GM23338 (cell line): Measurements from ENCODE around the gene KIAA2012. TPM values are rescaled to one million over a fixed set of nuclear protein-coding genes. Genes with fewer than 3 reads are reported as not detected.
A peak's percentile ranks its signal among the peaks of the same experiment; 100 is the strongest.

Source experiments
- ATAC-seq: fragments of 200-7000 bp; cut with Tn5 transposase; 3 replicates; pipeline ENCODE4 v1.9.1; 2020
- DNase-seq: peaks from one replicate; pipeline ENCODE4 v3.0.0-alpha.2; 2015; ENCODE audit warnings: low spot score
- H2AFZ ChIP-seq: fragments of 200-600 bp; sonication (generic); 2 replicates; pipeline ENCODE4 v1.8.0; 2016; ENCODE audit warnings: antibody characterized with exemption, mild to moderate bottlenecking, moderate library complexity
- H3F3A ChIP-seq: fragments of 200-600 bp; sonication (generic); replicated peaks from 2 replicates; pipeline ENCODE4 v1.8.0; 2017; ENCODE audit warnings: antibody characterized with exemption, mixed run types, low read depth
- H3K27ac ChIP-seq: fragments of 200-600 bp; sonication (generic); 2 replicates; pipeline ENCODE4 v1.6.1; 2016; ENCODE audit warnings: low read depth
- H3K27me3 ChIP-seq: fragments of 200-600 bp; sonication (generic); 2 replicates; pipeline ENCODE4 v1.8.0; 2016; ENCODE audit warnings: mild to moderate bottlenecking, mixed run types, moderate library complexity; ENCODE audit not compliant: insufficient read depth
- H3K36me3 ChIP-seq: fragments of 200-600 bp; sonication (generic); 2 replicates; pipeline ENCODE4 v1.8.0; 2016; ENCODE audit warnings: mild to moderate bottlenecking; ENCODE audit not compliant: insufficient read depth
- H3K4me1 ChIP-seq: fragments of 200-600 bp; sonication (generic); 2 replicates; pipeline ENCODE4 v1.8.0; 2016; ENCODE audit warnings: mild to moderate bottlenecking, moderate library complexity; ENCODE audit not compliant: insufficient read depth
- H3K4me2 ChIP-seq: fragments of 200-600 bp; sonication (generic); 2 replicates; pipeline ENCODE4 v1.7.1; 2017; ENCODE audit warnings: mixed run types
- H3K4me3 ChIP-seq: fragments of 200-600 bp; sonication (generic); 2 replicates; pipeline ENCODE4 v1.6.1; 2016; ENCODE audit warnings: mixed run types
- H3K79me2 ChIP-seq: fragments of 200-600 bp; sonication (generic); replicated peaks from 2 replicates; pipeline ENCODE4 v1.8.0; 2017; ENCODE audit warnings: mild to moderate bottlenecking; ENCODE audit not compliant: insufficient read depth
- H3K9me2 ChIP-seq: fragments of 200-600 bp; sonication (generic); 2 replicates; pipeline ENCODE4 v1.8.0; 2017; ENCODE audit not compliant: insufficient read depth
- H4K20me1 ChIP-seq: fragments of 200-600 bp; sonication (generic); replicated peaks from 2 replicates; pipeline ENCODE4 v1.8.0; 2017; ENCODE audit warnings: mild to moderate bottlenecking; ENCODE audit not compliant: insufficient read depth
- H3K27ac Mint-ChIP-seq: 2 replicates; pipeline ENCODE4 v1.8.0; 2020; ENCODE audit warnings: inconsistent platforms, mild to moderate bottlenecking, moderate library complexity, mixed read lengths
- H3K27me3 Mint-ChIP-seq: 3 replicates; pipeline ENCODE4 v1.8.0; 2022; ENCODE audit warnings: low read depth, mild to moderate bottlenecking, moderate library complexity, mixed read lengths, inconsistent platforms; ENCODE audit not compliant: insufficient read depth, poor library complexity
- H3K36me3 Mint-ChIP-seq: 3 replicates; pipeline ENCODE4 v1.8.0; 2021; ENCODE audit warnings: low read depth, mild to moderate bottlenecking, inconsistent platforms, moderate library complexity, mixed read lengths
- H3K4me1 Mint-ChIP-seq: 3 replicates; pipeline ENCODE4 v1.8.0; 2020; ENCODE audit warnings: mild to moderate bottlenecking, inconsistent platforms, mixed read lengths
- H3K4me3 Mint-ChIP-seq: 3 replicates; pipeline ENCODE4 v1.8.0; 2021; ENCODE audit warnings: moderate library complexity, mild to moderate bottlenecking, inconsistent platforms, mixed read lengths
- H3K9me3 Mint-ChIP-seq: 3 replicates; pipeline ENCODE4 v1.8.0; 2020; ENCODE audit warnings: moderate library complexity, mild to moderate bottlenecking, inconsistent platforms, mixed read lengths
- CREB1 ChIP-seq: fragments of 250-450 bp; sonication (Bioruptor Pico); IDR thresholded peaks from 2 replicates; pipeline ENCODE4 v1.5.0; 2020; ENCODE audit warnings: low read depth, mild to moderate bottlenecking, moderate library complexity
- ETS1 ChIP-seq: IDR thresholded peaks from 2 replicates; pipeline ENCODE4 v1.6.1; 2016; ENCODE audit warnings: antibody characterized with exemption
- JUNB ChIP-seq: IDR thresholded peaks from one replicate; pipeline ENCODE4 v1.6.1; 2016; ENCODE audit warnings: antibody characterized with exemption; ENCODE audit not compliant: unreplicated experiment
- NANOG ChIP-seq: IDR thresholded peaks from 2 replicates; pipeline ENCODE4 v1.6.1; 2016; ENCODE audit warnings: antibody characterized with exemption, borderline replicate concordance
- POLR2AphosphoS5 ChIP-seq: IDR thresholded peaks from 2 replicates; pipeline ENCODE4 v1.6.1; 2016; ENCODE audit warnings: antibody characterized with exemption, low read depth
- REST ChIP-seq: IDR thresholded peaks from one replicate; pipeline ENCODE4 v1.6.1; 2018; ENCODE audit warnings: antibody characterized with exemption; ENCODE audit not compliant: unreplicated experiment
- STAT1 ChIP-seq: IDR thresholded peaks from one replicate; pipeline ENCODE4 v1.6.1; 2016; ENCODE audit warnings: antibody characterized with exemption; ENCODE audit not compliant: unreplicated experiment
- ZNF114 ChIP-seq: fragments of 250-450 bp; sonication (Bioruptor Pico); IDR thresholded peaks from 2 replicates; pipeline ENCODE4 v1.5.0; 2020; ENCODE audit warnings: mild to moderate bottlenecking, moderate library complexity
- ZNF331 ChIP-seq: fragments of 250-450 bp; sonication (Bioruptor Pico); IDR thresholded peaks from 2 replicates; pipeline ENCODE4 v1.5.0; 2020; ENCODE audit warnings: low read depth, mild to moderate bottlenecking, moderate library complexity
- ZNF462 ChIP-seq: fragments of 250-450 bp; sonication (Bioruptor Pico); IDR thresholded peaks from 2 replicates; pipeline ENCODE4 v1.5.0; 2020; ENCODE audit warnings: mild to moderate bottlenecking, moderate library complexity
- polyA plus RNA-seq: library from polyadenylated mRNA; unstranded; fragments of >200 nt; fragmentation: Nextera tagmentation; extraction: Ambion mirVana; gene quantifications from 2 replicates; pipeline ENCODE4 v1.2.1, GENCODE V29; 2016
- total RNA-seq: library from RNA; depleted of rRNA; stranded (reverse); fragments of >200 nt; shearing (Covaris generic); gene quantifications from 2 replicates; pipeline ENCODE4 v1.2.3, GENCODE V29; 2014
- TF ChIP-seq, protein P1 (sequence below), 2 experiments: fragments of 200-600 bp in 1 of 2; sonication (generic) in 1 of 2; conservative IDR thresholded peaks; 2 replicates each; pipeline versions ENCODE4 v1.5.1 to v1.6.1; 2016 to 2017; ENCODE audit warnings: antibody characterized with exemption in 2 of 2, low read depth in 2 of 2, mild to moderate bottlenecking in 2 of 2, moderate library complexity in 1 of 2

Gene KIAA2012
- total and polyA plus RNA-seq, 2 experiments from 2014 or later: 0.03 to 0.08 TPM

DNA sequence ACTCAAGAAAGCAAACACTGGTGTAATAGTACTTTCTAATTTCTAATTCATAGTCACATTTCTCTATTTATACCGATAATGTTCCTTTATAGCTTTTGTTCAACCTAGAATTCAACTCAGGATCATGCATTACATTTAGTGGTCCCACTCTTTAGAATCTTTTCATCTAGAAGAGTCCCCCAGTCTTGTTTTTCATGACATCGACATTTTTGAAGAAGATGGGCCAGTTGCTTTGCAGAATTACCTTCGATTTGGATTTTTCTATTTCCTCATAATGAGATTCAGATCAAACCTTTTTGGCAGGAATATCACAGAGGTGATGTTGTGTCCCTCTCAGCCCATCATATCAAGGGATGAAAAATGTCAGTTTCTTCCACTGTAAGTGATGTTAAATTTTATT lies 35.3 kb downstream of the KIAA2012 start (continued):
- TF ChIP-seq ETS1 (no peak), ZNF114 (no peak), NANOG (no peak)

DNA sequence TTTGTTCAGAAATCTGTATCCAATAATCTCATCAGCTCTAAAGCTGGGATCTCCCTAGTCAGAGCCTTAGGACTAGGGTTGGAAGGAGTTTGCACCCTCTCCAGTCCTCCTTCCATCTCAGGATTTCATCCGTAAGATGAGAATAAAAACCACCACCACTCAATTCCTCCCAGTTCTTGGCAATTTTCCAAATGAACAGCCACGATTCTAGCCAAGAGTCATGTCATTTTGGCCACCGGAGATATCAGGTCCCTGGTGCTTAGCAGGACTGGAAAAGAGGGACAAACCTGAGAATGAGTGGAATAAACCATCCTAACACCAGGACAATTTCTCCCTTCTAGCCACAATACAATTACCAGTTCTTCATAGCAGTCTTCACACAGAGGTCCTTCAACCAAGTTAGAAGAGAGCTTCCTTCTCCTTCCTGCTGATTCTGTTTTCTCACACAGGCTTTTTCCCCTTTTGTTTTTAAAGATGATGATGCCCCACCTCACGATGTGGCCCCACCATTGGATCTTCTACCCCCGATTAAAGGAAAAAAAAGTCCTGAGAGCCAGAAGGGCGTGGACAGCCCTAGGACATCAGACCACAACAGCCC lies 36.2 kb downstream of the KIAA2012 start:
- Mint-ChIP-seq H3K27ac (no peak overlapping the region), H3K9me3 (no peaks in the 10 kb centered on the region), H3K27me3 (no peaks in the 10 kb centered on the region), H3K36me3 (no peaks in the 10 kb centered on the region), H3K4me3 (no peak overlapping the region), H3K4me1 (peaks cover 31% of the 10 kb centered on the region)
- Histone ChIP-seq H3K36me3 (no peaks in the 10 kb centered on the region), H2AFZ (0 out of 2 replicates have a peak overlapping the region, but pooled peaks have one; percentile 83), H3K4me3 (no peak overlapping the region), H3K27me3 (no peaks in the 10 kb centered on the region), H3K79me2 (no peaks in the 10 kb centered on the region), H3F3A (peaks cover 8% of the 10 kb centered on the region; the same call in 1 of the 2 replicates), H3K27ac (no peak overlapping the region), H3K4me1 (peaks cover 33% of the 10 kb centered on the region), H3K4me2 (no peak overlapping the region), H4K20me1 (no peaks in the 10 kb centered on the region), H3K9me2 (no peaks in the 10 kb centered on the region)
- ATAC-seq (no peak), DNase-seq (no peak)
- TF ChIP-seq REST: no peak
- no peak for TF ChIP-seq STAT1
- TF ChIP-seq, protein P1, sequence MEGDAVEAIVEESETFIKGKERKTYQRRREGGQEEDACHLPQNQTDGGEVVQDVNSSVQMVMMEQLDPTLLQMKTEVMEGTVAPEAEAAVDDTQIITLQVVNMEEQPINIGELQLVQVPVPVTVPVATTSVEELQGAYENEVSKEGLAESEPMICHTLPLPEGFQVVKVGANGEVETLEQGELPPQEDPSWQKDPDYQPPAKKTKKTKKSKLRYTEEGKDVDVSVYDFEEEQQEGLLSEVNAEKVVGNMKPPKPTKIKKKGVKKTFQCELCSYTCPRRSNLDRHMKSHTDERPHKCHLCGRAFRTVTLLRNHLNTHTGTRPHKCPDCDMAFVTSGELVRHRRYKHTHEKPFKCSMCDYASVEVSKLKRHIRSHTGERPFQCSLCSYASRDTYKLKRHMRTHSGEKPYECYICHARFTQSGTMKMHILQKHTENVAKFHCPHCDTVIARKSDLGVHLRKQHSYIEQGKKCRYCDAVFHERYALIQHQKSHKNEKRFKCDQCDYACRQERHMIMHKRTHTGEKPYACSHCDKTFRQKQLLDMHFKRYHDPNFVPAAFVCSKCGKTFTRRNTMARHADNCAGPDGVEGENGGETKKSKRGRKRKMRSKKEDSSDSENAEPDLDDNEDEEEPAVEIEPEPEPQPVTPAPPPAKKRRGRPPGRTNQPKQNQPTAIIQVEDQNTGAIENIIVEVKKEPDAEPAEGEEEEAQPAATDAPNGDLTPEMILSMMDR (conservative IDR thresholded peaks at IDR 0.05; ENCODE audit: low read depth in 2 of 2): no peak
- TF ChIP-seq ETS1: no peak
- TF ChIP-seq JUNB: no peak
- TF ChIP-seq NANOG: no peak
- TF ChIP-seq ZNF114: no peak
- TF ChIP-seq ZNF331: no peak
- TF ChIP-seq ZNF462: no peak
- TF ChIP-seq POLR2AphosphoS5: no peak
- no peak for TF ChIP-seq CREB1 (CRISPR knock-in tag)
